ENCODE data around the gene MAP3K4. TPM values are rescaled to one million over a fixed set of nuclear protein-coding genes. Genes with fewer than 3 reads are reported as not detected.

MAP3K4 gene
- total RNA-seq, 1 donor from 2014 or later: 41.2 TPM

- Mint-ChIP-seq H3K4me3 (ENCODE audit: unreplicated experiment) (no peak overlapping the region), H3K27ac (ENCODE audit: unreplicated experiment) (no peak overlapping the region), H3K27me3 (ENCODE audit: unreplicated experiment) (no peaks in the 10 kb centered on the region), H3K9me3 (ENCODE audit: unreplicated experiment) (no peaks in the 10 kb centered on the region), H3K36me3 (ENCODE audit: low read depth, unreplicated experiment) (peaks cover 3% of the 10 kb centered on the region), H3K4me1 (ENCODE audit: unreplicated experiment) (peaks cover 7% of the 10 kb centered on the region)
- no peak for TF ChIP-seq CTCF (IDR thresholded peaks at IDR 0.05; ENCODE audit: unreplicated experiment)
- DNase-seq (ENCODE audit: low spot score): no peak
Observed at GRCh38 chr6:161080263-161080970, 88.8 kb downstream of the MAP3K4 start.

- TF ChIP-seq CTCF (IDR thresholded peaks at IDR 0.05; ENCODE audit: unreplicated experiment): no peak
- Mint-ChIP-seq H3K36me3 (ENCODE audit: low read depth, unreplicated experiment) (peaks cover 3% of the 10 kb centered on the region), H3K9me3 (ENCODE audit: unreplicated experiment) (no peaks in the 10 kb centered on the region), H3K27ac (ENCODE audit: unreplicated experiment) (no peak overlapping the region), H3K4me1 (ENCODE audit: unreplicated experiment) (peaks cover 7% of the 10 kb centered on the region), H3K27me3 (ENCODE audit: unreplicated experiment) (no peaks in the 10 kb centered on the region), H3K4me3 (ENCODE audit: unreplicated experiment) (no peak overlapping the region)
- DNase-seq (ENCODE audit: low spot score): no peak
Observed at GRCh38 chr6:161082215-161082614, 90.6 kb downstream of the MAP3K4 start.

- peaks cover 7% of the 10 kb centered on the region for H3K4me1 Mint-ChIP-seq (ENCODE audit: unreplicated experiment)
- DNase-seq (ENCODE audit: low spot score): no peak
- H3K27me3 Mint-ChIP-seq (ENCODE audit: unreplicated experiment): no peaks in the 10 kb centered on the region
- no peak overlapping the region for H3K4me3 Mint-ChIP-seq (ENCODE audit: unreplicated experiment)
- H3K27ac Mint-ChIP-seq (ENCODE audit: unreplicated experiment): no peak overlapping the region
- TF ChIP-seq CTCF (IDR thresholded peaks at IDR 0.05; ENCODE audit: unreplicated experiment): no peak
- H3K9me3 Mint-ChIP-seq (ENCODE audit: unreplicated experiment): no peaks in the 10 kb centered on the region
- peaks cover 15% of the 10 kb centered on the region for H3K36me3 Mint-ChIP-seq (ENCODE audit: low read depth, unreplicated experiment)
Observed at GRCh38 chr6:161085246-161085645, 93.7 kb downstream of the MAP3K4 start.

GRCh38 chr6:161088676-161089328, 97.2 kb downstream of the MAP3K4 start:
- H3K9me3 Mint-ChIP-seq (ENCODE audit: unreplicated experiment): no peaks in the 10 kb centered on the region
- TF ChIP-seq CTCF (IDR thresholded peaks at IDR 0.05; ENCODE audit: unreplicated experiment): no peak
- peaks cover 15% of the 10 kb centered on the region for H3K36me3 Mint-ChIP-seq (ENCODE audit: low read depth, unreplicated experiment)

GRCh38 chr6:161091151-161091550, 99.6 kb downstream of the MAP3K4 start:
- no peak for DNase-seq (ENCODE audit: low spot score)
- Mint-ChIP-seq H3K27ac (ENCODE audit: unreplicated experiment) (no peak overlapping the region), H3K4me1 (ENCODE audit: unreplicated experiment) (no peaks in the 10 kb centered on the region), H3K4me3 (ENCODE audit: unreplicated experiment) (no peak overlapping the region), H3K36me3 (ENCODE audit: low read depth, unreplicated experiment) (peaks cover 14% of the 10 kb centered on the region), H3K27me3 (ENCODE audit: unreplicated experiment) (peaks cover 1% of the 10 kb centered on the region), H3K9me3 (ENCODE audit: unreplicated experiment) (no peaks in the 10 kb centered on the region)
- TF ChIP-seq CTCF (IDR thresholded peaks at IDR 0.05; ENCODE audit: unreplicated experiment): no peak

More at GRCh38 chr6:161088676-161089328, 97.2 kb downstream of the MAP3K4 start:
- Mint-ChIP-seq H3K27me3 (ENCODE audit: unreplicated experiment) (peaks cover 1% of the 10 kb centered on the region), H3K27ac (ENCODE audit: unreplicated experiment) (no peak overlapping the region), H3K4me1 (ENCODE audit: unreplicated experiment) (peaks cover 7% of the 10 kb centered on the region), H3K4me3 (ENCODE audit: unreplicated experiment) (peak overlapping the region; percentile 8)
- DNase-seq (ENCODE audit: low spot score): no peak
